ENCODE data around the gene STARD8. TPM values are rescaled to one million over a fixed set of nuclear protein-coding genes. Genes with fewer than 3 reads are reported as not detected.
A peak's percentile ranks its signal among the peaks of the same experiment; 100 is the strongest.

STARD8 gene
- total RNA-seq, 6 experiments from 2014 or later: 1.9 to 3.6 (median 3.0) TPM

DNA sequence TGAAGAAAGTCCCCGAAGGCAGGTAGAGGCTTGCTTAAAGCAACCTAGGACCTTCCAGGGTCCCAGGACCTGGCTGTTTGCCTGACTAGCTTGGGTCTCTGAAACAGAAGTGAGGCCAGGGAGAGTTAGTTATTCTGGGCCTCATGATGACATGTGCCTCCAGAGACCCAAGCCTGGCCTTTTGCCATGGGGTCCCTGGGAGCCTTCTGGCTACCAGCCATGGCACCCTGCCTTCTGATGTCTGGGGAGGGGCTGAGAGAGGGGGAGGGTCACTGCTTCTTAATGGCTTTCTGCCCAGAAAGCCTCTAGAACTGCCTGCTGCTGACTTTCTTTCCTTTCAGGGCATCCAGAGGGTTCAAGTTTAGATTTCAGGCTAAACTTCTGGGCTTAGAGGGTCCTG, 1.0 kb upstream of the STARD8 start:
- Mint-ChIP-seq H3K36me3 (ENCODE audit: low read depth) (no peaks in the 10 kb centered on the region), H3K4me1 (ENCODE audit: low read depth) (peaks cover 29% of the 10 kb centered on the region), H3K27me3 (ENCODE audit: insufficient read depth) (no peaks in the 10 kb centered on the region), H3K4me3 (no peak overlapping the region), H3K27ac (peak overlapping the region; percentile 58; the same call in 1 of the 2 replicates), H3K9me3 (no peaks in the 10 kb centered on the region)
- DNase-seq: no peak
- TF ChIP-seq, protein P1, sequence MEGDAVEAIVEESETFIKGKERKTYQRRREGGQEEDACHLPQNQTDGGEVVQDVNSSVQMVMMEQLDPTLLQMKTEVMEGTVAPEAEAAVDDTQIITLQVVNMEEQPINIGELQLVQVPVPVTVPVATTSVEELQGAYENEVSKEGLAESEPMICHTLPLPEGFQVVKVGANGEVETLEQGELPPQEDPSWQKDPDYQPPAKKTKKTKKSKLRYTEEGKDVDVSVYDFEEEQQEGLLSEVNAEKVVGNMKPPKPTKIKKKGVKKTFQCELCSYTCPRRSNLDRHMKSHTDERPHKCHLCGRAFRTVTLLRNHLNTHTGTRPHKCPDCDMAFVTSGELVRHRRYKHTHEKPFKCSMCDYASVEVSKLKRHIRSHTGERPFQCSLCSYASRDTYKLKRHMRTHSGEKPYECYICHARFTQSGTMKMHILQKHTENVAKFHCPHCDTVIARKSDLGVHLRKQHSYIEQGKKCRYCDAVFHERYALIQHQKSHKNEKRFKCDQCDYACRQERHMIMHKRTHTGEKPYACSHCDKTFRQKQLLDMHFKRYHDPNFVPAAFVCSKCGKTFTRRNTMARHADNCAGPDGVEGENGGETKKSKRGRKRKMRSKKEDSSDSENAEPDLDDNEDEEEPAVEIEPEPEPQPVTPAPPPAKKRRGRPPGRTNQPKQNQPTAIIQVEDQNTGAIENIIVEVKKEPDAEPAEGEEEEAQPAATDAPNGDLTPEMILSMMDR (IDR thresholded peaks at IDR 0.05): no peak

DNA sequence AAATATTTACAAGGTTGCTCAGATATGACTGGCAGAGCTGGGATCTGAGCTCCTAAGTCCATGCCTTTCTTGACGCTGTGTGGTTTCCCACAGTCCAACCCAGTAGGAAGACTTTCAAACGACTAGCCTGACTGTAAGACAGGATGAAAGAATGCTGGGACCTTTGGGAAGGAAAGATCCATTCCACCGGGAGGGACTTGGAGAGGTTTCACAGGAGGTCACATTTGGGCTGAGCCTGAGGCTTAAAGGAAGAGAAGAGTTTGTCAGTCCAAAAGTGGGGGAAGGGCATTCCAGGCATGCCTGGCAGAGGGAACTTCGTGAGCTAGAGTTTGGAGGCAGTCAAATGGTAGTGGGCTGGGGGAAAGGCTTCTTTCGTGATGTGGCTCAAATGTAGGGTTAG, 1.5 kb downstream of the STARD8 start:
- Mint-ChIP-seq H3K9me3 (no peaks in the 10 kb centered on the region), H3K36me3 (ENCODE audit: low read depth) (no peaks in the 10 kb centered on the region), H3K4me1 (ENCODE audit: low read depth) (peaks cover 34% of the 10 kb centered on the region), H3K27ac (peak overlapping the region; percentile 90), H3K27me3 (ENCODE audit: insufficient read depth) (no peaks in the 10 kb centered on the region), H3K4me3 (peak overlapping the region; percentile 81)
- no peak for DNase-seq
- TF ChIP-seq, protein P1 (IDR thresholded peaks at IDR 0.05): no peak

DNA sequence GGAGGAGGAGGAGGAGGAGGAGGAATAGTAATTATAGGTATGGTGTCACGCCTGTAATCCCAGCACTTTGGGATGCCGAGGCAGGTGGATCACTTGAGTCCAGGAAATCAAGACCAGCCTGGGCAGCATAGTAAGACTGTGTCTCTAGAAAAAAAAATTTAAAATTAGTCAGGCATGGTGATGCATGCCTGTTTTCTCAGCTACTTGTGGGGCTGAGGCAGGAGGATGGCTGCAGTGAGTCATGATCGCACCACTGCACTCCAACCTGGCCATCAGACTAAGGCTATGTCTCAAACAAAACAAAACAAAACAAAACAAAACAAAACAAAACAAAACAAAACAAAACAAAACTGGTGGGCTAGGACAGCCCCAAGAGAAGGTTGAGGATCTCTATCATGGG, 3.0 kb downstream of the STARD8 start:
- TF ChIP-seq, protein P1 (IDR thresholded peaks at IDR 0.05): no peak
- peaks cover 34% of the 10 kb centered on the region for H3K4me1 Mint-ChIP-seq (ENCODE audit: low read depth)
- DNase-seq: peak; percentile 67
- no peaks in the 10 kb centered on the region for H3K36me3 Mint-ChIP-seq (ENCODE audit: low read depth)
- H3K27ac Mint-ChIP-seq: peak overlapping the region; percentile 43; the same call in 1 of the 2 replicates
- no peak overlapping the region for H3K4me3 Mint-ChIP-seq
- H3K9me3 Mint-ChIP-seq: no peaks in the 10 kb centered on the region
- no peaks in the 10 kb centered on the region for H3K27me3 Mint-ChIP-seq (ENCODE audit: insufficient read depth)

DNA sequence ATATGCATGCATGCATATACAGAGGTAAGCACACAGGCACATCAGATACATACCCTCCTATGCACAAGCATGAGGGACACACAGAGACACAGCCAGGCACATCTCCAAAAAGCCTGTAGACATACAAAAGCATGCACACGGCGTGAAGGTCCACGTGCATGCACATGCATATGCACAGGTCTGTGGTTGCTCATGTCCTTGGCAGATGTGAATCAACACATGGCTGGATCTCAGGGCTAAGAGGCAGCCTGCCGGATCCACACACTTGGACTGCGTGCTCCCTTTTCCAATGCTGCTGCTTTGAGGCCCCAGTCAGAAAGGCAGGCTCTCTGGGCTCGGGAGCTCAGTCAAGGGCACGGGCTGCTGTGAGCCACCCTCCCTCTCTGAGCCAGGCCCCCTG, 3.6 kb downstream of the STARD8 start:
- Mint-ChIP-seq H3K4me3 (no peak overlapping the region), H3K36me3 (ENCODE audit: low read depth) (peaks cover 6% of the 10 kb centered on the region), H3K27me3 (ENCODE audit: insufficient read depth) (no peaks in the 10 kb centered on the region), H3K4me1 (ENCODE audit: low read depth) (peaks cover 34% of the 10 kb centered on the region), H3K27ac (no peak overlapping the region), H3K9me3 (no peaks in the 10 kb centered on the region)
- DNase-seq: no peak
- TF ChIP-seq, protein P1 (IDR thresholded peaks at IDR 0.05): no peak

DNA sequence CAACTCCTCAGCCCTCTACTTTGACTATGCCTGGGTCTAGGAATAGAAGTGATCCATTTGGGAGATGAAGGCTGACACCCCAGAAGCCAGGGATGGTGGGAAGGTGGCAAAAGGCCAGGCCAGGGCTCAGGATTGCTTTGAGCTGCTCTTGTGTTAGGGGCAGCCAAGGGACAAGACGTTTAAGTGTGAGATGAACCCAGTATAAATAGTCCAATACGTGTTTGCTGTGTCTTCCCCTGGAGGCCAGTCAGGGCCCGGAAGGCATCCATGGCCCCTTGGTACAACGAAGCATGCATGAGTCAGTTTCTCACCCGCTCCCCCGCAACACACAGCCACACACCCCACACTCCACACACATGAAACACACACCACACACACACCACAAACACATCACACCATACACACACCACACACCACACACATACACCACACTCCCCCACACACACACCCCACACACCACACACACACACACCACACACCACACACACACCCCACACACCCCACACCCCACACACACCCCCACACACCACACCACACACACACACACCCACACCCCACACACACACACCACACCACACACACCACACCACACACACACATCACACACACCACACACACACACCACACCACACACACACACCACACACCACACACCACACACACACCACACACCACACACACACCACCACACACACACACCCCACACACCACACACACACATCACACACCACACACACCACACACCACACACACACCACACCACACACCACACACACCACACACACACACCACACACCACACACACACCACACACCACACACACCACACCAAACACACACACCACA, 5.1 kb downstream of the STARD8 start:
- H3K36me3 Mint-ChIP-seq (ENCODE audit: low read depth): peaks cover 6% of the 10 kb centered on the region
- no peaks in the 10 kb centered on the region for H3K9me3 Mint-ChIP-seq
- H3K27ac Mint-ChIP-seq: peak overlapping the region; percentile 61
- TF ChIP-seq, protein P1 (IDR thresholded peaks at IDR 0.05): no peak
- peaks cover 30% of the 10 kb centered on the region for H3K4me1 Mint-ChIP-seq (ENCODE audit: low read depth)
- H3K27me3 Mint-ChIP-seq (ENCODE audit: insufficient read depth): no peaks in the 10 kb centered on the region
- DNase-seq: peak; percentile 34
- no peak overlapping the region for H3K4me3 Mint-ChIP-seq

Data from HFFc6 (cell line).